PC-3 (cell line): ENCODE results near the gene TMED1. TPM values are rescaled to one million over a fixed set of nuclear protein-coding genes. Genes with fewer than 3 reads are reported as not detected.

Experiments
- ATAC-seq: fragments of 200-7000 bp; cut with Tn5 transposase; 2 replicates; pipeline ENCODE4 v1.9.1; 2020; ENCODE audit warnings: mild to moderate bottlenecking, moderate library complexity
- BruUV-seq: library from RNA; stranded (reverse); fragments of 400-500 nt; replicated peaks from 2 replicates; lab custom pipeline; 2021; lab: Mats Ljungman, UMichigan
- CTCF ChIA-PET: fragments of 300-600 bp; sonication (Branson Sonifier 250); formaldehyde crosslinking; loops from one replicate; lab custom pipeline; 2022; ENCODE audit warnings: antibody characterized with exemption; lab: Charles Lee
- POLR2A ChIA-PET: fragments of 300-600 bp; sonication (Branson Sonifier 250); formaldehyde crosslinking; loops from one replicate; lab custom pipeline; 2022; ENCODE audit warnings: antibody characterized with exemption; ENCODE audit not compliant: unreplicated experiment; lab: Charles Lee
- DNase-seq: peaks from one replicate; pipeline ENCODE4 v3.0.0-alpha.2; 2015
- H2AFZ ChIP-seq: fragments of 300-600 bp; sonication (generic); 2 replicates; pipeline ENCODE4 v1.6.0; 2016; ENCODE audit warnings: antibody characterized with exemption, low read length
- H3F3A ChIP-seq: fragments of 300-600 bp; sonication (generic); one replicate; pipeline ENCODE4 v1.6.0; 2017; ENCODE audit warnings: antibody characterized with exemption, low read length, control low read depth, mild to moderate bottlenecking; ENCODE audit not compliant: unreplicated experiment
- H3K27ac ChIP-seq: fragments of 300-600 bp; sonication (generic); 2 replicates; pipeline ENCODE4 v1.5.1; 2016; ENCODE audit warnings: mild to moderate bottlenecking, low read length
- H3K27me3 ChIP-seq: fragments of 300-600 bp; sonication (generic); 2 replicates; pipeline ENCODE4 v1.6.1; 2016; ENCODE audit warnings: low read length, mixed read lengths
- H3K36me3 ChIP-seq: fragments of 300-600 bp; sonication (generic); 2 replicates; pipeline ENCODE4 v1.6.1; 2016; ENCODE audit warnings: low read depth, mixed run types, low read length, mixed read lengths
- H3K4me1 ChIP-seq: fragments of 300-600 bp; sonication (generic); 2 replicates; pipeline ENCODE4 v1.5.1; 2016; ENCODE audit warnings: low read length; ENCODE audit not compliant: insufficient read depth
- H3K4me2 ChIP-seq: fragments of 300-600 bp; sonication (generic); 2 replicates; pipeline ENCODE4 v1.6.0; 2016; ENCODE audit warnings: low read length
- H3K4me3 ChIP-seq: fragments of 300-600 bp; sonication (generic); 2 replicates; pipeline ENCODE4 v1.5.1; 2016; ENCODE audit warnings: mild to moderate bottlenecking, low read length, mixed read lengths
- H3K79me2 ChIP-seq: fragments of 300-600 bp; sonication (generic); 2 replicates; pipeline ENCODE4 v1.6.1; 2017; ENCODE audit warnings: low read length, mixed read lengths
- H3K9ac ChIP-seq: fragments of 300-600 bp; sonication (generic); 2 replicates; pipeline ENCODE4 v1.6.0; 2016; ENCODE audit warnings: mild to moderate bottlenecking, low read length
- H3K9me2 ChIP-seq: fragments of 300-600 bp; sonication (generic); replicated peaks from 2 replicates; pipeline ENCODE4 v1.6.1; 2016; ENCODE audit warnings: mixed run types, low read length, mixed read lengths
- H3K9me3 ChIP-seq: fragments of 300-600 bp; sonication (generic); 2 replicates; pipeline ENCODE4 v1.6.1; 2016; ENCODE audit warnings: low read length, mixed read lengths
- H4K20me1 ChIP-seq: fragments of 300-600 bp; sonication (generic); 2 replicates; pipeline ENCODE4 v1.6.1; 2016; ENCODE audit warnings: low read length, mixed read lengths
- EZH2 ChIP-seq: fragments of 300-600 bp; sonication (generic); IDR thresholded peaks from one replicate; pipeline ENCODE4 v1.6.1; 2017; ENCODE audit warnings: antibody characterized with exemption, mild to moderate bottlenecking, low read length; ENCODE audit not compliant: unreplicated experiment
- EZH2phosphoT487 ChIP-seq: fragments of 300-600 bp; sonication (generic); IDR thresholded peaks from 2 replicates; pipeline ENCODE4 v1.6.1; 2018; ENCODE audit warnings: mild to moderate bottlenecking, antibody characterized with exemption, low read length, borderline replicate concordance
- intact Hi-C: fragments of 100-400 bp; cut with micrococcal nuclease; formaldehyde crosslinking; loops from 2 replicates; pipeline ENCODE4 v1.9.0; 2023
- total RNA-seq: library from RNA; depleted of rRNA; stranded (reverse); fragments of >200 nt; gene quantifications from 2 replicates; pipeline ENCODE4 v1.2.3, GENCODE V29; 2014
- TF ChIP-seq, protein P1 (sequence below): fragments of 300-600 bp; sonication (generic); conservative IDR thresholded peaks from 2 replicates; pipeline ENCODE4 v1.5.1; 2017; ENCODE audit warnings: antibody characterized with exemption, low read depth, mild to moderate bottlenecking, low read length

Gene TMED1
- total RNA-seq, 1 experiment from 2014 or later, result 81.2 TPM

DNA sequence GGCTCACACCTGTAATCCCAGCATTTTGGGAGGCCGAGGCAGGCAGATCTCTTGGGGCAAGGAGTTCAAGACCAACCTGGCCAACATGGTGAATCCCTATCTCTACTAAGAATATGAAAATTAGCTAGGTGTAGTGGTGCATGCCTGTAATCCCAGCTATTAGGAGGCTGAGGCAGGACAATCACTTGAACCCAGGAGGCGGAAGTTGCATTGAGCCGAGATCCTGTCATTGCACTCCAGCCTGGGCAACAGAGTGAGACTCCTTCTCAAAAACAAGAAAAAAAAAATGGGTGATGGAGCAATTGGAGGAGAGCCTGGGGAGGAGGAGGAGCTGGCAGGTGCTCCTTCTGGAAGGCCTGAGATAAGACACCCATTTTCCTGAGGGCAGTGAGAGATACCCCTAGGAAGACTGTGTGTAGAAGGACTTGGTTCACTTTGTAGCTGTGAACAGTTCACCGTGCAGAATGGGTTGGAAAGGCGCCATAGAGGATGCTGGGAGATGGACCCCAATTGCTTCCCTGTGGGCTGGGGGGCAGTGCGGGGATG, 26.6 kb upstream of the TMED1 start:
- no peaks in the 10 kb centered on the region for H3K36me3 ChIP-seq
- CTCF ChIA-PET, result interaction anchor here (0.7 kb wide), 1 partner anchor 162 kb away, joined by 4 read pairs; no protein-coding TSS in a partner anchor
- no peaks in the 10 kb centered on the region for H3K79me2 ChIP-seq
- H3K4me1 ChIP-seq, result peaks cover 3% of the 10 kb centered on the region; the same call in 1 of the 2 replicates
- DNase-seq, result no peak
- no peak overlapping the region for H3K27ac ChIP-seq
- H3K4me2 ChIP-seq, result no peak overlapping the region
- TF ChIP-seq EZH2, result no peak
- TF ChIP-seq, protein P1, sequence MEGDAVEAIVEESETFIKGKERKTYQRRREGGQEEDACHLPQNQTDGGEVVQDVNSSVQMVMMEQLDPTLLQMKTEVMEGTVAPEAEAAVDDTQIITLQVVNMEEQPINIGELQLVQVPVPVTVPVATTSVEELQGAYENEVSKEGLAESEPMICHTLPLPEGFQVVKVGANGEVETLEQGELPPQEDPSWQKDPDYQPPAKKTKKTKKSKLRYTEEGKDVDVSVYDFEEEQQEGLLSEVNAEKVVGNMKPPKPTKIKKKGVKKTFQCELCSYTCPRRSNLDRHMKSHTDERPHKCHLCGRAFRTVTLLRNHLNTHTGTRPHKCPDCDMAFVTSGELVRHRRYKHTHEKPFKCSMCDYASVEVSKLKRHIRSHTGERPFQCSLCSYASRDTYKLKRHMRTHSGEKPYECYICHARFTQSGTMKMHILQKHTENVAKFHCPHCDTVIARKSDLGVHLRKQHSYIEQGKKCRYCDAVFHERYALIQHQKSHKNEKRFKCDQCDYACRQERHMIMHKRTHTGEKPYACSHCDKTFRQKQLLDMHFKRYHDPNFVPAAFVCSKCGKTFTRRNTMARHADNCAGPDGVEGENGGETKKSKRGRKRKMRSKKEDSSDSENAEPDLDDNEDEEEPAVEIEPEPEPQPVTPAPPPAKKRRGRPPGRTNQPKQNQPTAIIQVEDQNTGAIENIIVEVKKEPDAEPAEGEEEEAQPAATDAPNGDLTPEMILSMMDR, result no peak
- TF ChIP-seq EZH2phosphoT487, result no peak
- H2AFZ ChIP-seq, result peak overlapping the region; percentile 32; the same call in 1 of the 2 replicates
- no peak overlapping the region for H3K4me3 ChIP-seq
- POLR2A ChIA-PET, result no interaction called here
- ATAC-seq, result no peak
- intact Hi-C loops, result no loop called here
- no peaks in the 10 kb centered on the region for H3K9me3 ChIP-seq
- H3K9me2 ChIP-seq, result no peaks in the 10 kb centered on the region
- no peaks in the 10 kb centered on the region for H3K27me3 ChIP-seq
- no peaks in the 10 kb centered on the region for H3F3A ChIP-seq
- no peaks in the 10 kb centered on the region for H4K20me1 ChIP-seq
- no peak overlapping the region for H3K9ac ChIP-seq
- BruUV-seq, result no TSS peak

DNA sequence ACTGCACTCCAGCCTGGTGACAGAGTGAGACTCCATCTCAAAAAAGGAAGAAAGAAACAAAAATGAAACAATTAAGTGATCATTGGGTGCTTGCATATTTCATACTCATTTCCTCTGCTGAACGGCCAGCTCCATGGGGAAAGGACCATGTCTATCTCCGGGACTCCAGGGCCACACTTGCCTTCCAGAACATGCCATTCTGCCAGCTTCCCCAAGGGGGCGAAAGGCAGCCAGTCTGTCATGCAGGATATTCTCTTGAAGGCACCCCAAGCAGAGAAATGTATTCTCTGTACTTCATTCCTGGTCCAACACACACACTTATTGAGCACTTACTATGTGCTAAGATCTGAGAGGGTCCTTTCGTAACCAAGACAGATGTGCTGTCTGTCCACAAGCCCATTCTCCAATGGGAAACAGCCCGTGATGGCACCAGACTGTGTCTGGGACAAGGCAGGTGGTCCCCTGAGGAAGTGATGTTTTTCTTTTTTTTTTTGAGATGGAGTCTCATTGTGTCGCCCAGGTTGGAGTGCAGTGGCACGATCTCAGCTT, 25.2 kb upstream of the TMED1 start:
- ChIA-PET POLR2A (no interaction called here), CTCF (no interaction called here)
- no TSS peak for BruUV-seq
- Histone ChIP-seq H3K9me2 (no peaks in the 10 kb centered on the region), H3K9me3 (no peaks in the 10 kb centered on the region), H3K27ac (no peak overlapping the region), H3F3A (no peaks in the 10 kb centered on the region), H3K79me2 (no peaks in the 10 kb centered on the region), H3K4me2 (no peak overlapping the region), H4K20me1 (no peaks in the 10 kb centered on the region), H3K4me1 (peaks cover 3% of the 10 kb centered on the region; the same call in 1 of the 2 replicates), H3K27me3 (no peaks in the 10 kb centered on the region), H3K4me3 (no peak overlapping the region), H3K9ac (no peak overlapping the region), H2AFZ (no peak overlapping the region), H3K36me3 (no peaks in the 10 kb centered on the region)
- intact Hi-C loops, result no loop called here
- peak; percentile 29 for ATAC-seq
- DNase-seq, result peak; percentile 52
- TF ChIP-seq EZH2phosphoT487 (no peak), EZH2 (no peak)
- TF ChIP-seq, protein P1, result peak; percentile 61
